GOT3 (cell line): Measurements from ENCODE around the gene RPS29.
"Not testable (repeated sequence)": the region's sequence is repeated elsewhere in the genome, so short reads cannot be mapped to it uniquely, and the experiment has no call there.

Source experiments
- DNase-seq: peaks from one replicate; lab custom pipeline; 2025; ENCODE audit warnings: mixed read lengths; lab: John Stamatoyannopoulos, UW

The RPS29 gene

DNA sequence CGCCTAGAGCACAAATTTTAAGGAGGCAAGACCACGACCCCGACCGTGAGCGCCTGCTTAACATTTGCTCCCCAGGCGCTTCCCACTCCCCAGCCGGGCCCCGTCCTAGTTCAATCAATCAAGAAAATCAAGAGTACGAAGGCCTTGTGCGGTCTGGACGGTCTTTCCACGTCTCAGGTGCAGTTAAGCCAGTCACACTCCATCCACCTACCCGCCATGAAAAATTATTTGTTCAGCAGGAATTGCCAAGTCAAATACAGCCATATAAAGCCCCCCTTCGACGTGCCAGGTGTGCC lies 12.0 kb upstream of the RPS29 start:
- DNase-seq = no peak

GRCh38 chr14:49594347-49595091 lies 8.3 kb upstream of the RPS29 start:
- no peak for DNase-seq

GRCh38 chr14:49593016-49593415 lies 6.8 kb upstream of the RPS29 start:
- DNase-seq = no peak

- no peak for DNase-seq
Observed at GRCh38 chr14:49589387-49589786, 3.2 kb upstream of the RPS29 start.

DNA sequence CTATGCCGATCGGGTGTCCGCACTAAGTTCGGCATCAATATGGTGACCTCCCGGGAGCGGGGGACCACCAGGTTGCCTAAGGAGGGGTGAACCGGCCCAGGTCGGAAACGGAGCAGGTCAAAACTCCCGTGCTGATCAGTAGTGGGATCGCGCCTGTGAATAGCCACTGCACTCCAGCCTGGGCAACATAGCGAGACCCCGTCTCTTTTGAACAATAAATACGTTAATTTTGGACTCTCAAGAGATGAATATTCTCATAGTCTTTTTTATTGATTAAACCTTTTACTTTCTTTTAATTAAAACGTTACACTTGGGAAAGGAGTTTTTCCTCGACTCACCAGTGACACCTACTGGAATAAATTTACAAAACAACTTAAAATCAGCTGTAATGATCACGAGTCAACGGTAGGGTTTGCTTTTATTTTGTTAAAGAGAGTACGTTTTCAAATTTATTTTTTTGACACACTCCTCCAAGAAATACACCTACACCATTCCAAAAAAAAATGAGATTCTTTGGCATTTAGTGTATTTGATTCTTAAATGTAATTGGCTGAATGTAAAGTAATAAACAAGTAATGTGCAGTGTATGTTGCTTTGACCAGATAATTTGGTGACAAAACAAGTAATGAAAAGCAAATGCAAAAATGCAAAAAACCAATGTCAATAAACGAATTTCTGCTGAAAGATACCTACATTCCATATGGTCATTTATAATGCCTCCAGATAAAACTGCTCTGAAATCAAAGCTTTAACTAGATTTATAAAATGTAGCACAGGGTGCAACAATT lies 687 bp upstream of the RPS29 start:
- no peak for DNase-seq

GRCh38 chr14:49584981-49585640 lies 1.1 kb downstream of the RPS29 start:
- not testable (repeated sequence) for DNase-seq

DNA sequence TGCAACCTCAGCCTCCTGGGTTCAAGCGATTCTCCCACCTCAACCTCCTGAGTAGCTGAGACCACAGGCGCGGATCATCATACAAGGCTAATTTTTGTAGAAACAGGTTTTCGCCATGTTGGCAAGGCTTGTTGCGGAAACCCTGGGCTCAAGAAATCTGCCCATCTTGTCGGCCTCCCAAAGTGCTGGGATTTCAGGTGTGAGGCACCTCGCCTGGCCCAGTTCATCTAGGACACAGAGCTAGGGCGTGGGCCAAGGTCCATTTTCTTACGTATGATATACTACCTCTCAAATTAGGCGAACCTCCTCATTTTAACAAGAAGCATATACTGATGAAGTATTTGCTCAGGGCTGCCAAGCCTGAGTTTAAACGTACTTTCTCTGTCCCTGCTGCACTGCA lies 2.1 kb downstream of the RPS29 start:
- DNase-seq = no peak

GRCh38 chr14:49583629-49584028 lies 2.6 kb downstream of the RPS29 start:
- no peak for DNase-seq

DNA sequence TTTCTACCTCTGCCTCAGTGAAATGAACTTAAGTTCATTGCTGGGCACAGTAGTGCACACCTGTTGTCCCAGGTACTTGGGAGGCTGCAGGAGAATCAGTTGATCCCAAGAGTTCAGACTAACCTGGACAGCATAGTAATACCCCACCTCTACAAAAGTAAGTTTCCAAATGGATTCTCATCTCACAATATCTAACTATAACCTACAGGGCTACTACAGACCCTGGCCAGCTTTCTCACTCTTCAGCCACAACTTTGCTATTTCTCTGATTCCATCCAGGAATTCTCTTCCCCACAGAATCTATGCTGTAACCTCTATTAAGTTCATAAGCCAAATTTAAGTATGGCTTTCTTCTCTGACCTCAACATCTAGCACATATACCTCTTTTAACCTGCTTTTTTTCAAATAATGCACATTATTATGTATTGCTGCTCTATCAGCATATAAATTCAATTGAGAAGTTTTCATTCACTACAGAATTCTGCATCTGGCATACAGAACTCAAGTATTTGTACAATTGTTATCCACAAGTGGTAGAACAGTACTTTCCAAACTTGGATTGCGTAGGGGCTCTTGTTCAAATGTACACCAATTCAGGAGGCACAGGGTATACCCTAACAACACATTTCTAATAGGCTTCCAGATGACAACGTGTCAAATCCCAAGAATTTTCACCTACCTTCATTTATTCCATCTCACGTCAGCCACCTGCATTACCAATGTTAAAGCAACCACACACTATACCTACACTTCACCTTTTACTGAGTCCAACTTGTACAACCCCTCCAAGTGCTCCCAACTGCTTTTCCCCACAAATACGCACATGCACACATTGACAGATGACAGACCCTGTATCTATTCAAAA lies 3.8 kb downstream of the RPS29 start:
- DNase-seq = no peak

DNA sequence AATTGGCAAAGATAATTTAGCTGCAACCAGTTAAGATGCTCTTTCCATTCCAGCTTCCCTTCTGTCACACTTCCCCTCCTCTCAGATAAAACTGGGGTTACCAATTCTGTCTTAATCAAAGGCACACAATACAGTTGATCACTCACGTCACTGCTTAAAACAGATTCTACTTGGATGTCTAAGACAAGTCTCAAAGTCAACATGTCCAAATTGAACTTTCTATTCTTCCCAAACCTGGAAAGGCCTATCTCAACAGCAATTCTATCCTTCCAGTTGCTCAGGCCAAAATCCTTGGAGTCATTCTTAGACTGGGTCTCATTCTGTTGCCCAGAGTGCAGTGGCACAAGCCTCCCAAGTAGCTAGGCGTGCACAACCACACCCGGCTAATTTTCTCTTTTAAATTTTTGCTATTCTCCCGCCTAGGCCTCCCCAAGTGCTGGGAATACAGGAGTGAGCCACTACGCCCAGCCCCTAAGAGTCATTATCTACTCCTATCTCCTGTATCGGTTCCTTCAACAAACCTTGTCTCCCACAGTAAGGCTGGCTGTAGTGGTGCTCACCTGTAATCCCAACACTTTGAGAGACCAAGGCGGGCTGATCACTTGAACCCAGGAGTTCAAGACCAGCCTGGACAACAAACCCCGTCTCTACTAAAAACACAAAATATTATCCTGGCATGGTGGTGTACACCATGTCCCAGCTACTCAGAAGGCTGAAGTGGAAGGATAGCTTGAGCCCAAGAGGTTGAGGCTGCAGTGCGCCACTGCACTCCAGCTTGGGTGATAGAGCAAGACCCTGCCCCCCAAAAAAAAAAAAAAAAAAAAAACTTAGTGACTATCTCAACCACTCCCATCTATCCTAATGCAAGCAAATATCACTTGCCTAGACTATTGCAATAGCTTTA lies 4.7 kb downstream of the RPS29 start:
- DNase-seq = no peak

DNA sequence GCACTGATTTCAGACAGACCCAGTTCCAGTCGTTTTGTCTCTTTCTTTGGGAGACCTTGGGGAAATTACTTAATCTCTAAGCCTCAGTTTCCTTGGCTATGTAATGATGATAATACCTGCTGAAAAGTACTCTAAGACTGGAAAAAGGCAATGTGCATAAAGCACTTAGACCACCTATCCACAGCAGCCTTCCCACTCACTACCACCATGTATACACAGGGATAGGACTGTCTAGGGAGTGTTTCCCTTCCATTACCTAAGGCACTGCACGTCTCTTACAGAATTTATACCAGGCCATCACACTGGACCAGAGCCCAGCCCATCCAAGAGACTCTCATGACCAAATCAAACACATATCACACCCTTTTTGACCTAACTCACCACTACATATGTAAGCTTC lies 6.3 kb downstream of the RPS29 start:
- no peak for DNase-seq

DNA sequence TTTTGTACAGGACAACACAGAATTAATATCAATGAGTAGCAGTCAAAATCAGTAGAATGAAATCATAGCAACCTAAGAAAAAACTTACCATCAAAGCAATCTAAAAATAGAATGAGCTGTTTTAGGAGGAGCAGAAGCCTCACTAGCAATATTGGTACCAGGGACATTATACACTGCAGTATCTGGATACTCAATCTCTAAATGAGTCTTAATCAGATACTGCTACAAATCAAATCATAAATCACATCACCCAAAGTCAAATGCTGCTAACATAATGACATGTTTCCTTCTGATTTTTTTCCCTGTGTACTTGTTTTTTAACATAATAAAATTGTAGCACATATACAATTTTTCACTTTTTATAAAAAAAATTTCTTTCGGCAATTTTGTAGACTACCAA lies 8.0 kb downstream of the RPS29 start:
- DNase-seq = no peak

- DNase-seq = no peak
Observed at GRCh38 chr14:49574038-49574437, 12.1 kb downstream of the RPS29 start.

GRCh38 chr14:49569281-49569680 lies 16.9 kb downstream of the RPS29 start:
- no peak for DNase-seq

GRCh38 chr14:49566714-49567113 lies 19.5 kb downstream of the RPS29 start:
- DNase-seq = no peak

DNA sequence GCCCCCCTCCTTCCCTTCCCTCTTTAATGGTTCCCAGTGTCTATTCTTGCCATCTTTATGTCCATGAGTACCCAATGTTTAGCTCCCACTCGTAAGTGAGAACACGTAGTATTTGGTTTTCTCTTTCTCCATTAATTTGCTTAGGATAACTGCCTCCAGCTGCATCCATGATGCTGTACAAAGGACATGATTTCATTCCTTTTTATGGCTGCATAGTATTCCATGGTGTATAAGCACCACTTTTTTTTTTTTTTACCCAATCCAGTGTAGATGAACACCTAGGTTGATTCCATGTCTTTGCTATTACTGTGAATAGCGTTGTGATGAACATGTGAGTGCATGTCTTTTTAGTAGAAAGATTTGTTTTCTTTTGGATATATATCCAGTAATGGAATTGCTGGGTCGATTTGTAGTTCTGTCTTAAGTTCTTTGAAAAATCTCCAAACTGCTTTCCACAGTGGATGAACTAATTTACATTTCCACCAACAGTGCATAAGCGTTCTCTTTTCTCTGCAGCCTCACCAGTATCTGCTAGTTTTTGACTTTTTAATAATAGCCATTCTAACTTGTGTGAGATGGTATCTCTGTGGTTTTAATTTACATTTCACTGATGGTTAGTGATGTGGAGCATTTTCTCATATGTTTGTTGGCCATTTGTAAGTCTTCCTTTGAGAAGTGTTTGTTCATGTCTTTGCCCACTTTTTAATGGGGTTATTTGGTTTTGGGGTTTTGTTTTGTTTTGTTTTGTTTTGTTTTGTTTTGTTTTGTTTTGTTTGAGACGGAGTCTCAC lies 26.0 kb downstream of the RPS29 start:
- DNase-seq = no peak

GRCh38 chr14:49553892-49554291 lies 32.3 kb downstream of the RPS29 start:
- no peak for DNase-seq

- DNase-seq = no peak
Observed at GRCh38 chr14:49553106-49553505, 33.1 kb downstream of the RPS29 start.

DNA sequence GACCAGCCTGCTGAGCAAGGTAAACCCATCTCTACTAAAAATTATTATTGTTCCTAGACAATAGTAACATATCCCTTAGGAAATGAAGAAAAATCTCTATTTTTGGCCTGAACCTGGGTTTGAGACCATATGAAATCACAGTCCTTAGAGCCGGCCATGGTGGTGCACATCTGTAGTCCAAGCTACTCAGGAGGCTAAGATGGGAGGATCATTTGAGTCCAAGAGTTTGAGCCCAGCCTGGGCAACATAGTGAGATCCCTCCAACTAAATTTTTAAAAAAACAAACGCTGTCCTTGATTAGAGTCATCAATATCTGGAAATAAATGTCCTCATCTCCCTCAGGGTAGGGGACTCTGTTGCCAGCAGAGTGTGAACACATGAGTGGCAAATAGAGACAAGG lies 34.6 kb downstream of the RPS29 start:
- DNase-seq = no peak
